ENCODE data around the gene TMEM132C. TPM values are rescaled to one million over a fixed set of nuclear protein-coding genes. Genes with fewer than 3 reads are reported as not detected.

The TMEM132C gene
- total RNA-seq, 1 experiment from 2014 or later: not detected

GRCh38 chr12:128361400-128361995 is 94.5 kb downstream of the TMEM132C start:
- Mint-ChIP-seq H3K4me1 (ENCODE audit: low read depth, unreplicated experiment) (no peaks in the 10 kb centered on the region), H3K27me3 (ENCODE audit: unreplicated experiment) (no peaks in the 10 kb centered on the region), H3K27ac (ENCODE audit: unreplicated experiment) (no peak overlapping the region), H3K4me3 (ENCODE audit: low read depth, unreplicated experiment) (no peak overlapping the region), H3K9me3 (ENCODE audit: low read depth, unreplicated experiment) (peaks cover 9% of the 10 kb centered on the region), H3K36me3 (ENCODE audit: insufficient read depth, unreplicated experiment) (no peaks in the 10 kb centered on the region)
- CTCF ChIA-PET: no interaction called here
- DNase-seq: no peak
- TF ChIP-seq CTCF (IDR thresholded peaks at IDR 0.05; ENCODE audit: unreplicated experiment): no peak
- BruUV-seq (replicated peaks): no TSS peak
- intact Hi-C loops (cut with micrococcal nuclease; ENCODE audit: unreplicated experiment): no loop called here

- no peak for DNase-seq
- no peaks in the 10 kb centered on the region for H3K27me3 Mint-ChIP-seq (ENCODE audit: unreplicated experiment)
- H3K36me3 Mint-ChIP-seq (ENCODE audit: insufficient read depth, unreplicated experiment): no peaks in the 10 kb centered on the region
- no peak overlapping the region for H3K27ac Mint-ChIP-seq (ENCODE audit: unreplicated experiment)
- no peak overlapping the region for H3K4me3 Mint-ChIP-seq (ENCODE audit: low read depth, unreplicated experiment)
- TF ChIP-seq CTCF (IDR thresholded peaks at IDR 0.05; ENCODE audit: unreplicated experiment): no peak
- H3K9me3 Mint-ChIP-seq (ENCODE audit: low read depth, unreplicated experiment): peaks cover 15% of the 10 kb centered on the region
- H3K4me1 Mint-ChIP-seq (ENCODE audit: low read depth, unreplicated experiment): no peaks in the 10 kb centered on the region
- intact Hi-C loops (cut with micrococcal nuclease; ENCODE audit: unreplicated experiment): no loop called here
- no TSS peak for BruUV-seq (replicated peaks)
- CTCF ChIA-PET: no interaction called here
Observed at GRCh38 chr12:128365032-128365431, 98.1 kb downstream of the TMEM132C start.

GRCh38 chr12:128365651-128366231 is 98.8 kb downstream of the TMEM132C start:
- DNase-seq: no peak
- no peak overlapping the region for H3K4me3 Mint-ChIP-seq (ENCODE audit: low read depth, unreplicated experiment)
- no peaks in the 10 kb centered on the region for H3K36me3 Mint-ChIP-seq (ENCODE audit: insufficient read depth, unreplicated experiment)
- H3K4me1 Mint-ChIP-seq (ENCODE audit: low read depth, unreplicated experiment): no peaks in the 10 kb centered on the region
- no TSS peak for BruUV-seq (replicated peaks)
- H3K27ac Mint-ChIP-seq (ENCODE audit: unreplicated experiment): no peak overlapping the region
- peaks cover 18% of the 10 kb centered on the region for H3K9me3 Mint-ChIP-seq (ENCODE audit: low read depth, unreplicated experiment)
- TF ChIP-seq CTCF (IDR thresholded peaks at IDR 0.05; ENCODE audit: unreplicated experiment): no peak
- intact Hi-C loops (cut with micrococcal nuclease; ENCODE audit: unreplicated experiment): no loop called here
- no peaks in the 10 kb centered on the region for H3K27me3 Mint-ChIP-seq (ENCODE audit: unreplicated experiment)
- CTCF ChIA-PET: no interaction called here

- BruUV-seq (replicated peaks): no TSS peak
- H3K36me3 Mint-ChIP-seq (ENCODE audit: insufficient read depth, unreplicated experiment): no peaks in the 10 kb centered on the region
- H3K4me1 Mint-ChIP-seq (ENCODE audit: low read depth, unreplicated experiment): no peaks in the 10 kb centered on the region
Observed at GRCh38 chr12:128367961-128368360, 101.0 kb downstream of the TMEM132C start.

More at GRCh38 chr12:128367961-128368360, 101.0 kb downstream of the TMEM132C start:
- no peak for TF ChIP-seq CTCF (IDR thresholded peaks at IDR 0.05; ENCODE audit: unreplicated experiment)
- Mint-ChIP-seq H3K9me3 (ENCODE audit: low read depth, unreplicated experiment) (peaks cover 22% of the 10 kb centered on the region), H3K27ac (ENCODE audit: unreplicated experiment) (no peak overlapping the region), H3K4me3 (ENCODE audit: low read depth, unreplicated experiment) (no peak overlapping the region), H3K27me3 (ENCODE audit: unreplicated experiment) (no peaks in the 10 kb centered on the region)
- no peak for DNase-seq
- intact Hi-C loops (cut with micrococcal nuclease; ENCODE audit: unreplicated experiment): no loop called here
- CTCF ChIA-PET: no interaction called here
